Measurements from ENCODE around the gene SPCS3.
"Not testable (repeated sequence)": the region's sequence is repeated elsewhere in the genome, so short reads cannot be mapped to it uniquely, and the experiment has no call there.

The SPCS3 gene

DNA sequence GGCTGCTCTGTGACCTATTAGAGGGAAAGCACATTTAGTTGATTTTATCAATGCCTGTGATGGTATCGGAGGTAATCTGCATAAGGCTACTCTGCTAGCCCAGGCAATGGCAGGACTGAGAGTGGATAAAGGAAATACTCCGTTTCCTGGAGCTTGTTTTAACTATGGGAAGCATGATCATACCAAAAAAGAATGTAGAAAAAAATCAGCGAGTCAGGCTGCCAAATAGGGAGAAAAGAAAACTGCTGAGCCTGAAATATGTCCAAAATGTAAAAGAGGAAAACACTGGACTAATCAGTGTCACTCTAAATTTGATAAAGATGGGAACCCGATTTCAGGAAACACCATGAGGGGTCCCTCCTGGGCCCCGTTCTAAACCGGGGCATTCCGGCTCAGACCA is 25.6 kb downstream of the SPCS3 start:
- not testable (repeated sequence) for DNase-seq (ENCODE audit: low read depth in 3 of 3, low spot score in 1 of 3)

DNA sequence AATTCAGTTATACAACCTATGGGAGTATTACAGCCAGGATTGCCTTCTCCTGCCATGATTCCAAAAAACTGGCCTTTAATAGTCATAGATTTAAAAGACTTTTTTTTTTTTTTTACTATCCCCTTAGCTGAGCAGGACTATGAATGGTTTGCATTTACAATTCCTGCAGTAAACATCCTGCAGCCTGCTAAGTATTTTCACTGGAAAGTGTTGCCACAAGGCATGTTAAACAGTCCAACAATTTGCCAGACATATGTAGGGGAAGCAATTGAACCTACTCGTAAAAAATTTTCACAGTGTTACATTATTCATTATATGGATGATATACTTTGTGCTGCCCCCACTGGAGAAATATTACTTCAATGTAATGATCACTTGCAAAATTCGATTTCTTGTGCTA is 27.1 kb downstream of the SPCS3 start:
- DNase-seq (ENCODE audit: low read depth in 3 of 3, low spot score in 1 of 3): not testable (repeated sequence)

DNA sequence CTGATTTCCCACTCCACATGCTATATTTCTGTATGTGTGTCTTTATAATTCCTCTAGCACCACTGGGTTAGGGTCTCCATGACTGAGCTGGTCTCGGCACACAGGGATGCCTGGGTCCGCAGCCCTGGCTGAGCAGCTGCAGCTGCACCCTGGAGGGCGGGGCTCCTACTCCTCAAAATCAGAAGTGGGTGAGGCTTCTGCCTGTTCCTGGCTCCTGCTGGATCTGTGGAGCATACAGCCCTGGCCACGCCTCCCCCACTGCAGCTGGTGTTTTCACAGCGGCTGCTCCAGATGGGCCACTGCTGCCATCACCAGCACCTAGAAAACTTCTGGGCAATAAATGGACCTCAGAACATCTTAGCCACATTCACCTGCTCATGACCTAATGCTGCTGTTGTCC is 30.9 kb downstream of the SPCS3 start:
- no peak for DNase-seq (ENCODE audit: low read depth in 3 of 3, low spot score in 1 of 3)

- no peak for DNase-seq (ENCODE audit: low read depth in 3 of 3, low spot score in 1 of 3)
These were observed 35.1 kb downstream of the SPCS3 start for GRCh38 chr4:176354884-176355283.

DNA sequence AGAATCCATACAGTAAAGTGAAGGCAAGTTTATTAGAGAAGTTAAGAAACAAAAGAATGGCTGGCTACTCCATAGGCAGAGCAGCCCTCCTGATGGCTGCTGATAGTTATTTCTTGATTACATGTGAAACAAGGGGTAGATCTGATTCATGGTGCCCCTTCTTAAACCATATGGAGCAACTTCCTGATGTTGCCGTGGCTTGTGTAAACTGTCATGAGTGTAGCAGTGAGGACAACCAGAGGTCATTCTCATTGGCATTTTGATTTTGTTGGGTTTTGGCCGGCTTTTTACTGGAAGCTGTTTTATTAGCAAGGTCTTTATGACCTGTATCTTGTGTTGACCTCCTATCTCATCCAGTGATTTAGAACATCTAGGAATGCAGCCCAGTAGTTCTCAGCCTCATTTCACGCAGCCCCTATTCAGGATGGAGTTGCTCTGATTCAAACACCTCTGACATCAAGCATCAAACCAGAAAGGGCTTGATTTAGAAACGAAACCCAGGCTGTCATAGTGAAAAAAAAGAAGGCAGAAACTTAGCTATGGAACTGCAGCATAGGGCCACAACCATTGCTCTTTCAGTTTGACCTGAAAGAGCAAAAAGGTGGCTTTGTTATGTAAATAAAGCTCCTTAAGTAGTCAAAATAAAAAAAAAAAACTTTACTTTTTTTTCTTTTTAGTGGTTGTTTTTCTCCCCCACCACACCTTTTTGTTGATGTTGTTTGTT is 37.8 kb downstream of the SPCS3 start:
- DNase-seq (ENCODE audit: low read depth in 3 of 3, low spot score in 1 of 3): no peak

- DNase-seq (ENCODE audit: low read depth in 3 of 3, low spot score in 1 of 3): no peak
These were observed 38.3 kb downstream of the SPCS3 start for GRCh38 chr4:176358083-176358469.

DNA sequence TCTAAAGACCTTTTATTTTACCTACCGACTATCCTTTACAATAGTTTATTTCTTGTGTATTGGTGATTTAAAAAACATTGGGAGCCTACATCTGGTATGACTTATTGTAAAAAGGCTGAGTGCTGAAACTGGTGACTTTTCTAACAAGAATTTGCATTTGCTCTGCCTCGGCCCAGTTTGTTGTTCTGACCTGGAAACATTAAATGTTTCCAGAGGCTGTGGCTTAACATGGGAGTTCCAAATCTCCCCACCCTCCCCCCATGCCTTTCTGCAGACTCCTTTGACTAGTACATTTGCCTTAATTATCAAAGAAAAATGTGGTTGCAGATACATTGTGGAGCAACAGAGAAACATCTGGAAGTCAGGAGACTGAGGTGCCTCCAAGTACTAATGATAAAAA is 39.8 kb downstream of the SPCS3 start:
- DNase-seq (ENCODE audit: low read depth in 3 of 3, low spot score in 1 of 3): no peak

- no peak for DNase-seq (ENCODE audit: low read depth in 3 of 3, low spot score in 1 of 3)
These were observed 40.7 kb downstream of the SPCS3 start for GRCh38 chr4:176360446-176360845.

GRCh38 chr4:176363072-176363471 is 43.3 kb downstream of the SPCS3 start:
- no peak for DNase-seq (ENCODE audit: low read depth in 3 of 3, low spot score in 1 of 3)

DNA sequence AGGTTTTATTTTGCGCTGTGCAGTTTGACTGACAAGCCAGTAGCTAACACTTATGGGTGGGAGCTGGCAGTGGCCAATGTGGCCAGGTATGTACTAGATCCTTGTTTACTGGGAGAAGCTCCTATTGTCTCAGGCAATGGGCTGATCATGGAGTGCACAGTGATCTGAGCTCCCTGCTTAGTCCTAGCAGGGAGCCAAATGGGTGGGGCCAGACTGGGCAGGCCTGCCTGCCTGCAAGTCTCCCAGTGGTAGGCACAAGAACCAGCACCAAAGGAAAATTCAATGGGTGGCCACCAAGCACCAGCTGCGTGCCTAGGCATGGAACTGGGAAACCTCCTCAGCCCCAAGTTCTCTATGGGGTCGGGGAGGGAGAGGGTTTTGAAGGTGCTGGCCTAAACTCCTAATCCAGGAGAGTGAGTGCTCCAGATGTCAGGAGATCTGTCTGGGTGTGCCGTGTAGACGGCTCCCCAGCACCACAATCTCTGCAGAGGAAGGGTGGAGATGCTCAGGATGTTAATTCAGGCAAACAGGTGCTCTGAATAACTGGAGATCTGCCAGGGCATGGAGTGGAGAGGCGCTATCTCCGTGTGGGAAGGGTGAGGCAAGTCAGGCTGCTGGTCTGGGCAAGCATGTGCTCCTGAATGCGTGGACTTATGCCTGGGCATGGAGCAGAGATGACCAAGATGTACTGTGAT is 48.2 kb downstream of the SPCS3 start:
- DNase-seq (ENCODE audit: low read depth in 3 of 3, low spot score in 1 of 3): no peak

DNA sequence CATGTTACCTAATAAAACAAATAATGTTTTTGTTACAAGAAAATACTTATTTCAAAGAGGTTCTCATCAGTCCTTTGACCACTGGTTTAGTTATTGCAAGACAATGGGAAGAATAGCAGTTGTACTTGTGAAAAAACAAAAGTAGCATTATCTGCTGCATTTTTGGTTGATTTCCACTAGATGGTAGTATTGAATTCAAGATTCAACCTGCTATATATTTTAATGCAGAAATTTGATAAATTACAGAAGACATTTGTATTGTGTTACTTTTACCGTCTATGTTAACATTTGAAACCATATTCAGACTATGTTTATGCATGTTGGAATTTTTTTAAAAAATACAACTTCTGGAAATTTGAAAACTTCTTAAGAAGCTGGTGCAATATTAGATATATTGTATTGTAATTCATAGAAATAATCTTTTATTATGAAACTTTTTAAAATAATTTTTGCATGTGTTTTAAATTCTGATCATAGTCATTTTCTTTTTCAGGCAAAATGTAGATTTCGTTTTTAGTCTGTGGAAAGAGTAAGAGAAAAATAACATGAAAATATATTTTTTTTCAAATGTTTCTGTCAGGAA is 56.4 kb downstream of the SPCS3 start:
- no peak for DNase-seq (ENCODE audit: low read depth in 3 of 3, low spot score in 1 of 3)

DNA sequence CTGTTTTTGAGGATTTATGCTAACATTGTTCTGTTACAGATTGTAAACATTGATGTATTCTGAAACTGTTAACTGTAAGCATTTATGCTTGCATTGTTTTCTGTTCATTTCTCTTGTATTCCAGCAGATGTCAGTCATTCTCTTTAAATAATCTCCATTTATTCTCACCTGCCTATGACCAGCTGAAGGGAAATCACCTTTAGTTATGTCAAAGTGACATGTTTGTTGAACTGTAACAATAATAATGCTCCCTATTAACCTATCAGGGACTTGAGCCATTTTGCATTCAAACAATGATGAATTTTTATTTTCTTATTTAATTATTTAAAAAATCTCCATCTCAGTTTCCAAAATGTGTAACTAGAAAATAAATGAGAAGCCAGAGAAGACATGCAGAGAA is 58.0 kb downstream of the SPCS3 start:
- DNase-seq (ENCODE audit: low read depth in 3 of 3, low spot score in 1 of 3): no peak

GRCh38 chr4:176380352-176381157 is 60.8 kb downstream of the SPCS3 start:
- DNase-seq (ENCODE audit: low read depth in 3 of 3, low spot score in 1 of 3): no peak
